NCI-H345 treated with DMSO at 0.1 percent for 48 hours (cell line): ENCODE results near the gene KIF3A.
"Not testable (repeated sequence)": the region's sequence is repeated elsewhere in the genome, so short reads cannot be mapped to it uniquely, and the experiment has no call there.

Experiments used
- DNase-seq: peaks from one replicate; lab custom pipeline; 2025; ENCODE audit not compliant: unreplicated experiment; lab: John Stamatoyannopoulos, UW

The KIF3A gene

GRCh38 chr5:132729896-132730295 lies 7.5 kb downstream of the KIF3A start:
- no peak for DNase-seq

- no peak for DNase-seq
Observed at GRCh38 chr5:132725745-132726144, 11.6 kb downstream of the KIF3A start.

GRCh38 chr5:132718544-132719312 lies 18.6 kb downstream of the KIF3A start:
- no peak for DNase-seq

- no peak for DNase-seq
Observed at GRCh38 chr5:132714456-132715307, 22.7 kb downstream of the KIF3A start.

GRCh38 chr5:132708645-132709044 lies 28.7 kb downstream of the KIF3A start:
- no peak for DNase-seq

GRCh38 chr5:132704875-132705274 lies 32.5 kb downstream of the KIF3A start:
- no peak for DNase-seq

- no peak for DNase-seq
Observed at GRCh38 chr5:132695956-132696355, 41.4 kb downstream of the KIF3A start.

GRCh38 chr5:132692632-132692967 lies 44.7 kb downstream of the KIF3A start:
- no peak for DNase-seq

GRCh38 chr5:132691755-132692631 lies 45.4 kb downstream of the KIF3A start:
- not testable (repeated sequence) for DNase-seq

GRCh38 chr5:132690156-132690555 lies 47.2 kb downstream of the KIF3A start:
- DNase-seq: no peak

- no peak for DNase-seq
Observed at GRCh38 chr5:132689513-132689912, 47.8 kb downstream of the KIF3A start.

GRCh38 chr5:132688536-132689339 lies 48.6 kb downstream of the KIF3A start:
- no peak for DNase-seq

- DNase-seq: no peak
Observed at GRCh38 chr5:132687995-132688394, 49.4 kb downstream of the KIF3A start.

- DNase-seq: no peak
Observed at GRCh38 chr5:132686193-132686592, 51.2 kb downstream of the KIF3A start.

GRCh38 chr5:132684922-132685720 lies 52.2 kb downstream of the KIF3A start:
- DNase-seq: no peak

GRCh38 chr5:132684491-132684890 lies 52.9 kb downstream of the KIF3A start:
- no peak for DNase-seq

GRCh38 chr5:132681983-132682382 lies 55.4 kb downstream of the KIF3A start:
- DNase-seq: no peak

- no peak for DNase-seq
Observed at GRCh38 chr5:132681476-132681831, 55.9 kb downstream of the KIF3A start.

- DNase-seq: no peak
Observed at GRCh38 chr5:132680780-132681475, 56.4 kb downstream of the KIF3A start.
